ENCODE data around the gene USP30. TPM values are rescaled to one million over a fixed set of nuclear protein-coding genes. Genes with fewer than 3 reads are reported as not detected.
A peak's percentile ranks its signal among the peaks of the same experiment; 100 is the strongest.
"Not testable (repeated sequence)": the region's sequence is repeated elsewhere in the genome, so short reads cannot be mapped to it uniquely, and the experiment has no call there.

USP30 gene
- total RNA-seq, 2 donors from 2014 or later: 18.0 to 30.1 TPM

DNA sequence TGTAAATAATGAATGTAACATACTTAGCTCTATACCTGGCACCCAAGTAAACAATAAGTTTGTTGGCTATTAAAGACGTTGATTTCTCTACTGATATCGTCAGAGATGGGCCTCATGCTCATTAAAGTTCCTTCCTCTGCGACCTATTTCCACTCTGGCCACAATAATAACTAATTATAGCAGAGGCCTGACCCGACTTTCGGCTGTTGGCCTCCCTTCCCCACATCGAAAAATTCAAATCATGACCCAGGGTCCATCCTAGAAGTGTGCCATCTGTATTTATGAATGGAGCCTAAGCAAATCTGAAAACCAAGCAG lies 321 bp upstream of the USP30 start:
- no peaks in the 10 kb centered on the region for H3K9me3 ChIP-seq
- peak overlapping the region; percentile 77 to 80 for H3K4me3 ChIP-seq
- H3K27me3 ChIP-seq (replicated peaks; ENCODE audit: insufficient read depth): no peaks in the 10 kb centered on the region
- no peak for DNase-seq (ENCODE audit: low spot score)
- no peak for TF ChIP-seq POLR2AphosphoS5 (IDR thresholded peaks at IDR 0.05)
- no peak for TF ChIP-seq POLR2A (IDR thresholded peaks at IDR 0.05)
- TF ChIP-seq CTCF (IDR thresholded peaks at IDR 0.05): no peak
- WGBS: 10% methylated on average over 6 of the region's 6 CpGs
- no peaks in the 10 kb centered on the region for H3K4me1 ChIP-seq (replicated peaks)
- H3K27ac ChIP-seq: peak overlapping the region; percentile 83 to 87
- intact Hi-C loops (cut with DNase I): no loop called here
- H3K36me3 ChIP-seq: no peaks in the 10 kb centered on the region

- 12% methylated on average over 9 of the region's 9 CpGs for WGBS
- no peaks in the 10 kb centered on the region for H3K4me1 ChIP-seq (replicated peaks)
- DNase-seq (ENCODE audit: low spot score): no peak
- intact Hi-C loops (cut with DNase I): no loop called here
- peak overlapping the region; percentile 77 to 80 for H3K4me3 ChIP-seq
- H3K27ac ChIP-seq: peak overlapping the region in 1 of 2 donors; percentile 83
- H3K36me3 ChIP-seq: no peaks in the 10 kb centered on the region
- no peak for TF ChIP-seq CTCF (IDR thresholded peaks at IDR 0.05)
- no peak for TF ChIP-seq POLR2AphosphoS5 (IDR thresholded peaks at IDR 0.05)
- no peak for TF ChIP-seq POLR2A (IDR thresholded peaks at IDR 0.05)
- no peaks in the 10 kb centered on the region for H3K9me3 ChIP-seq
- H3K27me3 ChIP-seq (replicated peaks; ENCODE audit: insufficient read depth): no peaks in the 10 kb centered on the region
These were observed 1.2 kb downstream of the USP30 start for GRCh38 chr12:109053382-109054123.

GRCh38 chr12:109054124-109054513 lies 1.7 kb downstream of the USP30 start:
- H3K9me3 ChIP-seq; H3K4me1 ChIP-seq (replicated peaks); H3K4me3 ChIP-seq; H3K36me3 ChIP-seq; H3K27me3 ChIP-seq (replicated peaks; ENCODE audit: insufficient read depth); intact Hi-C loops (cut with DNase I); H3K27ac ChIP-seq; DNase-seq (ENCODE audit: low spot score): not testable (repeated sequence)
- 94% methylated on average over 4 of the region's 4 CpGs for WGBS

- Histone ChIP-seq H3K36me3 (no peaks in the 10 kb centered on the region), H3K9me3 (no peaks in the 10 kb centered on the region), H3K4me1 (replicated peaks) (no peaks in the 10 kb centered on the region), H3K4me3 (no peak overlapping the region), H3K27me3 (replicated peaks; ENCODE audit: insufficient read depth) (no peaks in the 10 kb centered on the region), H3K27ac (no peak overlapping the region)
- intact Hi-C loops (cut with DNase I): no loop called here
- TF ChIP-seq CTCF (IDR thresholded peaks at IDR 0.05) (no peak), POLR2A (IDR thresholded peaks at IDR 0.05) (no peak), POLR2AphosphoS5 (IDR thresholded peaks at IDR 0.05) (no peak)
- DNase-seq (ENCODE audit: low spot score): no peak
These were observed 2.1 kb downstream of the USP30 start for GRCh38 chr12:109054520-109054919.

- Histone ChIP-seq H3K27ac (no peak overlapping the region), H3K9me3 (no peaks in the 10 kb centered on the region), H3K27me3 (replicated peaks; ENCODE audit: insufficient read depth) (no peaks in the 10 kb centered on the region), H3K4me1 (replicated peaks) (no peaks in the 10 kb centered on the region), H3K36me3 (no peaks in the 10 kb centered on the region), H3K4me3 (no peak overlapping the region)
- 80% methylated on average over 3 of the region's 3 CpGs for WGBS
- no peak for DNase-seq (ENCODE audit: low spot score)
- intact Hi-C loops (cut with DNase I): no loop called here
- no peak for TF ChIP-seq CTCF (IDR thresholded peaks at IDR 0.05)
- no peak for TF ChIP-seq POLR2A (IDR thresholded peaks at IDR 0.05)
- no peak for TF ChIP-seq POLR2AphosphoS5 (IDR thresholded peaks at IDR 0.05)
These were observed 4.5 kb downstream of the USP30 start for GRCh38 chr12:109056891-109057290.

Measured in prostate gland (tissue), 2 donors.